ENCODE data around the gene AURKAIP1. TPM values are rescaled to one million over a fixed set of nuclear protein-coding genes. Genes with fewer than 3 reads are reported as not detected.

The AURKAIP1 gene
- total and polyA plus RNA-seq, 9 of the 15 experiments (the other 6 are each of a cell fraction or from before 2014, with no cell fraction given) = 7.8 to 478 (median 92.0) TPM

GRCh38 chr1:1401457-1402010 is 26.5 kb upstream of the AURKAIP1 start (continued):
- TF ChIP-seq AFF4 (CRISPR knock-in tag; IDR thresholded peaks at IDR 0.05) = no peak

GRCh38 chr1:1400576-1401456 is 25.8 kb upstream of the AURKAIP1 start:
- Histone ChIP-seq H4K20me1 (replicated peaks; ENCODE audit: control insufficient read depth, insufficient read depth, low read length) (peaks cover 14% of the 10 kb centered on the region), H3K27me3 (ENCODE audit: control insufficient read depth in 2 of 2, insufficient read depth in 2 of 2, low read length in 2 of 2) (no peaks in the 10 kb centered on the region), H3K9ac (ENCODE audit: insufficient read depth in 1 of 2, low read depth in 2 of 2, low read length in 2 of 2) (peak overlapping the region; percentile 96 to 99), H3K4me3 (peak overlapping the region; percentile 100), H3K9me3 (replicated peaks; ENCODE audit: control insufficient read depth, insufficient read depth, low read depth, low read length) (no peaks in the 10 kb centered on the region), H3K9me1 (ENCODE audit: control insufficient read depth, insufficient read depth, low read length) (peaks cover 8% of the 10 kb centered on the region), H2AFZ (ENCODE audit: low read depth, low read length) (no peak overlapping the region), H3K79me2 (ENCODE audit: control insufficient read depth, insufficient read depth, low read length) (peaks cover 77% of the 10 kb centered on the region), H3K4me1 (replicated peaks in 1 of 2; ENCODE audit: control insufficient read depth in 2 of 2, insufficient read depth in 2 of 2, low read length in 2 of 2) (peaks cover 25 to 55% of the 10 kb centered on the region in 2 experiments), H3K4me2 (ENCODE audit: insufficient read depth, low read length) (peak overlapping the region; percentile 97), H3K27ac (ENCODE audit: extremely low read depth, low read depth, low read length) (peak overlapping the region; percentile 98), H3K36me3 (ENCODE audit: control insufficient read depth, insufficient read depth, low read length) (peaks cover 77% of the 10 kb centered on the region)
- intact Hi-C loops (cut with micrococcal nuclease) = no loop called here
- CTCF ChIA-PET (ENCODE audit: low intra/inter-chr PET ratio) = no interaction called here
- BruUV-seq (replicated peaks) = no TSS peak
- in situ Hi-C loops (cut with MboI) = no loop called here
- ATAC-seq = no peak
- FAIRE-seq = no peak
- WGBS (ENCODE audit: insufficient coverage, low coverage, missing lambda C conversion rate) = 87% methylated on average over 21 of the region's 22 CpGs
- no peak for DNase-seq (ENCODE audit: extremely low read depth in 1 of 4, low spot score in 3 of 4)
- POLR2A ChIA-PET = interaction anchor here (0.6 to 4.5 kb wide), 8 partner anchors 9 to 156 kb away, joined by 3 to 41 read pairs (median 4); partner anchors contain the start of gene AURKAIP1
- TF ChIP-seq HIVEP1 (CRISPR knock-in tag; IDR thresholded peaks at IDR 0.05) = no peak
- TF ChIP-seq NR3C1 (CRISPR knock-in tag; IDR thresholded peaks at IDR 0.05) = no peak
- peak; percentile 46; the same call in 1 of the 2 replicates for TF ChIP-seq ZNF224 (CRISPR knock-in tag; IDR thresholded peaks at IDR 0.05)
- TF ChIP-seq PML (IDR thresholded peaks at IDR 0.05; ENCODE audit: low read length) = 0 out of 2 replicates have a peak, but pooled peaks have one; percentile 27
- TF ChIP-seq U2AF2 (optimal IDR thresholded peaks at IDR 0.05; ENCODE audit: low read depth, low read length) = no peak
- TF ChIP-seq TCF15 (CRISPR knock-in tag; IDR thresholded peaks at IDR 0.05) = no peak
- TF ChIP-seq HDAC6 (IDR thresholded peaks at IDR 0.05; ENCODE audit: low read depth, low read length) = no peak
- TF ChIP-seq PTBP1 (IDR thresholded peaks at IDR 0.05; ENCODE audit: low read depth, low read length) = peak; percentile 46; the same call in 1 of the 2 replicates
- TF ChIP-seq SNRNP70 (optimal IDR thresholded peaks at IDR 0.05; ENCODE audit: low read depth, low read length) = peak; percentile 30
- TF ChIP-seq SUPT5H (IDR thresholded peaks at IDR 0.05) = peak; percentile 37
- TF ChIP-seq E2F6 (IDR thresholded peaks at IDR 0.05; ENCODE audit: borderline replicate concordance in 1 of 2, extremely low read depth in 1 of 2, insufficient read depth in 1 of 2, insufficient read length in 1 of 2, low read depth in 1 of 2, low read length in 1 of 2, poor library complexity in 1 of 2, severe bottlenecking in 1 of 2) = no peak
- TF ChIP-seq PHF21A (IDR thresholded peaks at IDR 0.05; ENCODE audit: borderline replicate concordance, low read depth) = no peak
- no peak for TF ChIP-seq CBFA2T2 (conservative IDR thresholded peaks at IDR 0.05)

Data from K562 (cell line).